Parathyroid adenoma (tissue), 2 donors: ENCODE data around the gene TFEB.

Experiments used
- H2AFZ ChIP-seq: fragments of 300-600 bp; sonication (generic); one replicate; pipeline ENCODE4 v1.7.0; 2017; ENCODE audit warnings: antibody characterized with exemption, mild to moderate bottlenecking
- H3K27ac ChIP-seq: fragments of 300-600 bp; sonication (generic); one replicate; pipeline ENCODE4 v1.7.0; 2017
- H3K27me3 ChIP-seq: fragments of 300-600 bp; sonication (generic); one replicate; pipeline ENCODE4 v1.7.0; 2017; ENCODE audit warnings: low read length; ENCODE audit not compliant: control insufficient read depth, insufficient read depth
- H3K36me3 ChIP-seq: fragments of 300-600 bp; sonication (generic); one replicate; pipeline ENCODE4 v1.7.0; 2017; ENCODE audit warnings: low read length; ENCODE audit not compliant: control insufficient read depth, insufficient read depth
- H3K4me1 ChIP-seq: fragments of 300-600 bp; sonication (generic); one replicate; pipeline ENCODE4 v1.7.0; 2017; ENCODE audit warnings: control low read depth
- H3K4me2 ChIP-seq: fragments of 300-600 bp; sonication (generic); one replicate; pipeline ENCODE4 v1.7.0; 2017; ENCODE audit warnings: low read length
- H3K4me3 ChIP-seq: fragments of 300-600 bp; sonication (generic); one replicate; pipeline ENCODE4 v1.7.0; 2017; ENCODE audit warnings: low read depth, low read length
- H3K79me2 ChIP-seq: fragments of 300-600 bp; sonication (generic); one replicate; pipeline ENCODE4 v1.7.0; 2017; ENCODE audit warnings: control low read depth
- H3K9ac ChIP-seq: fragments of 300-600 bp; sonication (generic); one replicate; pipeline ENCODE4 v1.7.0; 2017; ENCODE audit warnings: mild to moderate bottlenecking
- H3K9me3 ChIP-seq: fragments of 300-600 bp; sonication (generic); one replicate; pipeline ENCODE4 v1.7.0; 2017; ENCODE audit warnings: low read length; ENCODE audit not compliant: control insufficient read depth
- CTCF ChIP-seq: fragments of 300-600 bp; sonication (generic); IDR thresholded peaks from one replicate; pipeline ENCODE4 v1.7.0; 2017; ENCODE audit warnings: antibody characterized with exemption, mild to moderate bottlenecking
- donor health status: primary hyperparathyroidism.

Gene TFEB

GRCh38 chr6:41748542-41748941, 13.1 kb upstream of the TFEB start:
- H3K9me3 ChIP-seq, result no peaks in the 10 kb centered on the region
- H3K4me2 ChIP-seq, result no peak overlapping the region
- no peak for TF ChIP-seq CTCF
- no peaks in the 10 kb centered on the region for H3K36me3 ChIP-seq
- H3K4me1 ChIP-seq, result peaks cover 5% of the 10 kb centered on the region
- H3K9ac ChIP-seq, result no peak overlapping the region
- no peaks in the 10 kb centered on the region for H3K79me2 ChIP-seq
- no peak overlapping the region for H3K4me3 ChIP-seq
- H3K27me3 ChIP-seq, result no peaks in the 10 kb centered on the region
- H2AFZ ChIP-seq, result no peak overlapping the region
- no peak overlapping the region for H3K27ac ChIP-seq

GRCh38 chr6:41748102-41748477, 12.7 kb upstream of the TFEB start:
- no peaks in the 10 kb centered on the region for H3K36me3 ChIP-seq
- H3K4me2 ChIP-seq, result no peak overlapping the region
- H3K9me3 ChIP-seq, result no peaks in the 10 kb centered on the region
- H3K27ac ChIP-seq, result no peak overlapping the region
- TF ChIP-seq CTCF, result no peak
- H3K4me1 ChIP-seq, result peaks cover 5% of the 10 kb centered on the region
- H2AFZ ChIP-seq, result no peak overlapping the region
- no peak overlapping the region for H3K4me3 ChIP-seq
- H3K9ac ChIP-seq, result no peak overlapping the region
- H3K79me2 ChIP-seq, result no peaks in the 10 kb centered on the region
- H3K27me3 ChIP-seq, result no peaks in the 10 kb centered on the region

GRCh38 chr6:41747256-41748101, 12.1 kb upstream of the TFEB start, which contains the start of gene PGC:
Gene PGC, minus strand, starts transcription at chr6:41747397. Its CDS starts 63 bp downstream, at chr6:41747334.
- Histone ChIP-seq H3K9me3 (no peaks in the 10 kb centered on the region), H3K4me2 (no peak within 1 kb of the TSS), H3K36me3 (no peaks in the 10 kb centered on the region), H3K79me2 (no peaks in the 10 kb centered on the region), H3K9ac (no peak within 1 kb of the TSS), H2AFZ (no peak within 1 kb of the TSS), H3K4me1 (peaks cover 5% of the 10 kb centered on the region), H3K4me3 (no peak within 1 kb of the TSS), H3K27ac (no peak within 1 kb of the TSS), H3K27me3 (no peaks in the 10 kb centered on the region)
- TF ChIP-seq CTCF, result no peak

- Histone ChIP-seq H2AFZ (no peak overlapping the region), H3K9ac (no peak overlapping the region), H3K4me1 (peaks cover 5% of the 10 kb centered on the region), H3K36me3 (no peaks in the 10 kb centered on the region), H3K4me3 (no peak overlapping the region), H3K4me2 (no peak overlapping the region), H3K27me3 (no peaks in the 10 kb centered on the region), H3K27ac (no peak overlapping the region), H3K79me2 (no peaks in the 10 kb centered on the region), H3K9me3 (no peaks in the 10 kb centered on the region)
- TF ChIP-seq CTCF, result no peak
Measured at GRCh38 chr6:41746107-41746506, 10.7 kb upstream of the TFEB start.
